H9 (cell line): Measurements from ENCODE around the gene SDK1. TPM values are rescaled to one million over a fixed set of nuclear protein-coding genes. Genes with fewer than 3 reads are reported as not detected.

ENCODE experiments used
- DNase-seq: peaks from one replicate; pipeline ENCODE4 v3.0.0-alpha.2; 2017
- H2AFZ ChIP-seq: one replicate; pipeline ENCODE4 v1.6.1; 2013; ENCODE audit warnings: mild to moderate bottlenecking, low read length, control low read depth, moderate library complexity
- H2AK5ac ChIP-seq: 2 replicates; pipeline ENCODE4 v1.6.1; 2013; ENCODE audit warnings: low read length, control low read depth, mixed read lengths; ENCODE audit not compliant: insufficient read length
- H2BK120ac ChIP-seq: one replicate; pipeline ENCODE4 v1.6.1; 2013; ENCODE audit warnings: low read depth, mild to moderate bottlenecking, low read length, control low read depth, inconsistent platforms; ENCODE audit not compliant: poor library complexity, severe bottlenecking
- H2BK12ac ChIP-seq: 2 replicates; pipeline ENCODE4 v1.6.1; 2013; ENCODE audit warnings: low read length, control low read depth, mixed read lengths, low read depth; ENCODE audit not compliant: insufficient read length
- H2BK15ac ChIP-seq: 2 replicates; pipeline ENCODE4 v1.6.1; 2013; ENCODE audit warnings: low read depth, low read length, control low read depth
- H2BK20ac ChIP-seq: one replicate; pipeline ENCODE4 v1.6.1; 2013; ENCODE audit warnings: low read depth, mild to moderate bottlenecking, low read length, control low read depth, inconsistent platforms; ENCODE audit not compliant: poor library complexity, severe bottlenecking
- H2BK5ac ChIP-seq: 2 replicates; pipeline ENCODE4 v1.6.1; 2013; ENCODE audit warnings: low read length, control low read depth, mixed read lengths; ENCODE audit not compliant: insufficient read length
- H3K14ac ChIP-seq: 2 replicates; pipeline ENCODE4 v1.6.1; 2013; ENCODE audit warnings: low read length, control low read depth; ENCODE audit not compliant: insufficient read depth
- H3K18ac ChIP-seq: 2 replicates; pipeline ENCODE4 v1.6.1; 2013; ENCODE audit warnings: low read depth, mild to moderate bottlenecking, mixed read lengths, low read length, control low read depth; ENCODE audit not compliant: insufficient read length
- H3K23ac ChIP-seq: 2 replicates; pipeline ENCODE4 v1.6.1; 2013; ENCODE audit warnings: low read length, control low read depth, mixed read lengths, low read depth; ENCODE audit not compliant: insufficient read length
- H3K23me2 ChIP-seq: 2 replicates; pipeline ENCODE4 v1.6.1; 2013; ENCODE audit warnings: low read depth, mild to moderate bottlenecking, mixed read lengths, low read length, control low read depth; ENCODE audit not compliant: insufficient read length, poor library complexity, severe bottlenecking
- H3K27ac ChIP-seq: 2 replicates; pipeline ENCODE4 v1.5.1; 2013; ENCODE audit warnings: low read length, control low read depth, mixed read lengths, low read depth; ENCODE audit not compliant: insufficient read length
- H3K27me3 ChIP-seq: 2 replicates; pipeline ENCODE4 v1.6.1; 2013; ENCODE audit warnings: low read length, control low read depth, inconsistent platforms; ENCODE audit not compliant: insufficient read depth
- H3K4ac ChIP-seq: 2 replicates; pipeline ENCODE4 v1.6.1; 2013; ENCODE audit warnings: low read depth, mild to moderate bottlenecking, control low read depth, inconsistent platforms, low read length, moderate library complexity
- H3K4me1 ChIP-seq: 2 replicates; pipeline ENCODE4 v1.6.1; 2013; ENCODE audit warnings: low read length, control low read depth, inconsistent platforms; ENCODE audit not compliant: insufficient read depth
- H3K4me2 ChIP-seq: 2 replicates; pipeline ENCODE4 v1.6.1; 2013; ENCODE audit warnings: low read length, control low read depth, mixed read lengths; ENCODE audit not compliant: insufficient read length, insufficient read depth
- H3K56ac ChIP-seq: 2 replicates; pipeline ENCODE4 v1.6.1; 2013; ENCODE audit warnings: low read depth, mild to moderate bottlenecking, mixed read lengths, low read length, control low read depth; ENCODE audit not compliant: insufficient read length
- H3K79me1 ChIP-seq: 2 replicates; pipeline ENCODE4 v1.6.1; 2013; ENCODE audit warnings: low read depth, mild to moderate bottlenecking, moderate library complexity, low read length, control low read depth, inconsistent platforms; ENCODE audit not compliant: insufficient read depth, poor library complexity, severe bottlenecking
- H3K79me2 ChIP-seq: 2 replicates; pipeline ENCODE4 v1.6.1; 2013; ENCODE audit warnings: low read length, control low read depth, inconsistent platforms; ENCODE audit not compliant: insufficient read depth
- H3K9ac ChIP-seq: 2 replicates; pipeline ENCODE4 v1.6.1; 2013; ENCODE audit warnings: low read length, control low read depth, mixed read lengths; ENCODE audit not compliant: insufficient read length; ENCODE audit errors: extremely low read depth
- H3K9me3 ChIP-seq: one replicate; pipeline ENCODE4 v1.6.1; 2013; ENCODE audit warnings: low read depth, low read length, inconsistent platforms; ENCODE audit not compliant: control insufficient read depth
- H3T11ph ChIP-seq: one replicate; pipeline ENCODE4 v1.6.1; 2013; ENCODE audit warnings: mild to moderate bottlenecking, low read length, control low read depth, inconsistent platforms
- H4K20me1 ChIP-seq: one replicate; pipeline ENCODE4 v1.6.1; 2013; ENCODE audit not compliant: control insufficient read depth, insufficient read length, insufficient read depth
- H4K5ac ChIP-seq: 2 replicates; pipeline ENCODE4 v1.6.1; 2013; ENCODE audit warnings: low read depth, mild to moderate bottlenecking, mixed read lengths, low read length, control low read depth; ENCODE audit not compliant: insufficient read length
- H4K8ac ChIP-seq: replicated peaks from 2 replicates; pipeline ENCODE4 v1.6.1; 2013; ENCODE audit warnings: low read length, control low read depth, mixed read lengths, low read depth; ENCODE audit not compliant: insufficient read length
- H4K91ac ChIP-seq: 2 replicates; pipeline ENCODE4 v1.6.1; 2013; ENCODE audit warnings: low read depth, mild to moderate bottlenecking, moderate library complexity, mixed read lengths, low read length, control low read depth; ENCODE audit not compliant: insufficient read length
- H3K27ac Mint-ChIP-seq, 3 experiments: 2 replicates in 2 of 3; 3 replicates in 1 of 3; pipeline ENCODE4 v1.8.0; 2020 to 2021; ENCODE audit warnings: mixed read lengths in 3 of 3, mild to moderate bottlenecking in 1 of 3, moderate library complexity in 1 of 3
- H3K27me3 Mint-ChIP-seq: 2 replicates; pipeline ENCODE4 v1.8.0; 2021; ENCODE audit warnings: low read depth, mild to moderate bottlenecking, moderate library complexity, mixed read lengths
- H3K36me3 Mint-ChIP-seq, 3 experiments: 2 replicates in 2 of 3; 3 replicates in 1 of 3; pipeline ENCODE4 v1.8.0; 2020 to 2021; ENCODE audit warnings: low read depth in 3 of 3, mixed read lengths in 3 of 3; ENCODE audit not compliant: insufficient read depth in 1 of 3
- H3K4me1 Mint-ChIP-seq, 2 experiments: 2 replicates each; pipeline ENCODE4 v1.8.0; 2020; ENCODE audit warnings: mixed read lengths in 2 of 2
- H3K4me3 Mint-ChIP-seq, 2 experiments: 2 replicates in 1 of 2; 3 replicates in 1 of 2; pipeline ENCODE4 v1.8.0; 2020 to 2021; ENCODE audit warnings: mild to moderate bottlenecking in 2 of 2, mixed read lengths in 2 of 2, moderate library complexity in 1 of 2
- H3K9me3 Mint-ChIP-seq, 2 experiments: 2 replicates in 1 of 2; 3 replicates in 1 of 2; pipeline ENCODE4 v1.8.0; 2020; ENCODE audit warnings: mild to moderate bottlenecking in 2 of 2, mixed read lengths in 2 of 2, moderate library complexity in 1 of 2
- total RNA-seq: library from RNA; stranded (reverse); gene quantifications from 2 replicates; pipeline ENCODE4 v1.2.1, GENCODE V29; 2021
- TF ChIP-seq, protein P1 (sequence below): fragments of 200-600 bp; sonication (generic); conservative IDR thresholded peaks from 3 replicates; pipeline ENCODE4 v1.8.0; 2021; ENCODE audit warnings: antibody characterized with exemption, mild to moderate bottlenecking

SDK1 gene
- total RNA-seq, 1 experiment from 2014 or later = 8.7 TPM

DNA sequence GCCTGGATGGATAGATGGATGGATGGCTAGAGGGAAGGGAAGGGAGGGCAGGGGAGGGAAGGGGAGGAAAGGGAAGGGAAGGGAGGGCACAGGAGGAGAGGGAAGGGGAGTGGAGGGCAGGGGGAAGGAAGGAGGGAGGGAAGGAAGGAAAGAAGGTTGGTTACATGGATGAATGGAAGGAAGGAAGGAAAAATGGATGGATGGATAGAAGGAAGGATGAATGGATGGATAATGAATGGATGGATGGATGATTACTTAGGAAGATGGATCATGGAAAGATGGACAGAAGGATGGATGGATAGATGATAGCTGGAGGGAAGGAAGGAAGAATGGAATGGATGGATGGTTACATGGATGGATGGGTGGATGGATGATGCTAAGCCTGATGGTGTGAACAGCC lies 929.3 kb downstream of the SDK1 start:
- no peak overlapping the region for H2BK15ac ChIP-seq
- no peak overlapping the region for H3K27ac ChIP-seq
- H2BK12ac ChIP-seq = no peak overlapping the region
- H4K20me1 ChIP-seq = no peaks in the 10 kb centered on the region
- no peaks in the 10 kb centered on the region for H3K79me1 ChIP-seq
- H3K9me3 ChIP-seq = no peaks in the 10 kb centered on the region
- no peak overlapping the region for H4K91ac ChIP-seq
- no peak overlapping the region for H2BK120ac ChIP-seq
- no peaks in the 10 kb centered on the region for H3K27me3 ChIP-seq
- no peak overlapping the region for H2AK5ac ChIP-seq
- Mint-ChIP-seq H3K27me3 (peaks cover 2% of the 10 kb centered on the region; the same call in 1 of the 2 replicates), H3K4me1 (no peaks in the 10 kb centered on the region), H3K4me3 (no peak overlapping the region), H3K27ac (no peak overlapping the region), H3K36me3 (no peaks in the 10 kb centered on the region), H3K9me3 (no peaks in the 10 kb centered on the region)
- no peak overlapping the region for H3K4me2 ChIP-seq
- no peak for DNase-seq
- no peak overlapping the region for H2BK20ac ChIP-seq
- no peak overlapping the region for H3K4ac ChIP-seq
- no peak overlapping the region for H4K5ac ChIP-seq
- no peak overlapping the region for H4K8ac ChIP-seq
- TF ChIP-seq, protein P1, sequence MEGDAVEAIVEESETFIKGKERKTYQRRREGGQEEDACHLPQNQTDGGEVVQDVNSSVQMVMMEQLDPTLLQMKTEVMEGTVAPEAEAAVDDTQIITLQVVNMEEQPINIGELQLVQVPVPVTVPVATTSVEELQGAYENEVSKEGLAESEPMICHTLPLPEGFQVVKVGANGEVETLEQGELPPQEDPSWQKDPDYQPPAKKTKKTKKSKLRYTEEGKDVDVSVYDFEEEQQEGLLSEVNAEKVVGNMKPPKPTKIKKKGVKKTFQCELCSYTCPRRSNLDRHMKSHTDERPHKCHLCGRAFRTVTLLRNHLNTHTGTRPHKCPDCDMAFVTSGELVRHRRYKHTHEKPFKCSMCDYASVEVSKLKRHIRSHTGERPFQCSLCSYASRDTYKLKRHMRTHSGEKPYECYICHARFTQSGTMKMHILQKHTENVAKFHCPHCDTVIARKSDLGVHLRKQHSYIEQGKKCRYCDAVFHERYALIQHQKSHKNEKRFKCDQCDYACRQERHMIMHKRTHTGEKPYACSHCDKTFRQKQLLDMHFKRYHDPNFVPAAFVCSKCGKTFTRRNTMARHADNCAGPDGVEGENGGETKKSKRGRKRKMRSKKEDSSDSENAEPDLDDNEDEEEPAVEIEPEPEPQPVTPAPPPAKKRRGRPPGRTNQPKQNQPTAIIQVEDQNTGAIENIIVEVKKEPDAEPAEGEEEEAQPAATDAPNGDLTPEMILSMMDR = no peak
- H3T11ph ChIP-seq = no peak overlapping the region
- H3K14ac ChIP-seq = no peak overlapping the region
- no peak overlapping the region for H2BK5ac ChIP-seq
- no peak overlapping the region for H3K56ac ChIP-seq
- H3K23me2 ChIP-seq = no peaks in the 10 kb centered on the region
- no peaks in the 10 kb centered on the region for H3K79me2 ChIP-seq
- no peak overlapping the region for H2AFZ ChIP-seq
- H3K23ac ChIP-seq = no peak overlapping the region
- H3K18ac ChIP-seq = no peak overlapping the region
- H3K9ac ChIP-seq = no peak overlapping the region
- no peaks in the 10 kb centered on the region for H3K4me1 ChIP-seq
